ENCODE results near the gene SELENOM. TPM values are rescaled to one million over a fixed set of nuclear protein-coding genes. Genes with fewer than 3 reads are reported as not detected.
A peak's percentile ranks its signal among the peaks of the same experiment; 100 is the strongest.

SELENOM gene
- total RNA-seq, 4 donors from 2014 or later: 31.4 to 89.1 (median 43.7) TPM

DNA sequence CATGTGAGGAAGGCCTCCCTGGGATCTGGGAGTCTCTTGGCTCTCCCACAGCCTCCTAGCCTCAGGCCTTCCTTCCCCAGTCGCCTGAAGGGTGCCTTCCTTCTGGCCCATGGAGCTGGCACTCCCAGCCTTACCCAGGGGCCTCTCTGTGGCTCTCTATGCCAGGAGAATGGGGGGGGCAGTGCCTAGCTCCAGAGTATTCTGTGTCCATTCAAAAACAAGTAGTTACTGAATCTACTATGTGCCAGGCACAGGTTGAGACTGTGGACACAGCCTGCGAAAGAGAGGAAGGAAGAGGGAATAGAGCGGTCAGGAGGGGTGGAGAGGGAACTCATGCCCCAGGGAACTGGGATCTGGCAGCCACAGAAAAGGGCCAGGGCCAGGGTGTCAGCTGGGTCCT is 35.7 kb upstream of the SELENOM start:
- H3K4me3 ChIP-seq: no peak overlapping the region
- H3K36me3 ChIP-seq: no peaks in the 10 kb centered on the region
- H3K9me3 ChIP-seq: no peaks in the 10 kb centered on the region
- TF ChIP-seq CTCF (IDR thresholded peaks at IDR 0.05) (no peak), POLR2A (IDR thresholded peaks at IDR 0.05) (no peak)
- H3K4me1 ChIP-seq: no peaks in the 10 kb centered on the region
- no peaks in the 10 kb centered on the region for H3K27me3 ChIP-seq
- H3K27ac ChIP-seq: no peak overlapping the region
- DNase-seq: no peak

GRCh38 chr22:31142285-31142684 is 34.9 kb upstream of the SELENOM start:
- no peaks in the 10 kb centered on the region for H3K4me1 ChIP-seq
- no peaks in the 10 kb centered on the region for H3K36me3 ChIP-seq
- no peaks in the 10 kb centered on the region for H3K27me3 ChIP-seq
- H3K27ac ChIP-seq: no peak overlapping the region
- no peaks in the 10 kb centered on the region for H3K9me3 ChIP-seq
- TF ChIP-seq CTCF (IDR thresholded peaks at IDR 0.05): no peak
- no peak for TF ChIP-seq POLR2A (IDR thresholded peaks at IDR 0.05)
- no peak for DNase-seq
- H3K4me3 ChIP-seq: no peak overlapping the region

DNA sequence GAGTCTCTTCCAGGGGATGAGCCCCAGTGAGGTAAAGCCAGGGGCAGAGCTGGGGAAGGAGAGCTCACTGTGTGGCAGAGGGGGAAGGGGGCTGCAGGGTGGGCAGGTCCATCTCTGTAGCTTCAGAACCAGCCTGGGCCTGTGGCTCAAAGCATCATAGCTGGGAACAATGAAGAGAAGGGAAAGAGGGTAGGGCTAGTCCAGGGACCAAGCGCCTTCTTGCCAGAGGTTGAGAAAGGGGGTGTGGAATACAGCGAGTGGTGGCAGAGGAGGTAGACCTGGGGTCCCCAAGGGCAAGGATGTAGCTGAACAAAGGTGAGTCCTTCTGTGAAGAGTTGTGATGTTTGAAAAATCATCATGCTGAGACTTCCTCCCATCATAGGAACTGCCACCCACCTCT is 34.2 kb upstream of the SELENOM start:
- no peak overlapping the region for H3K27ac ChIP-seq
- DNase-seq: peak in 1 of 3 donors; percentile 7
- no peaks in the 10 kb centered on the region for H3K9me3 ChIP-seq
- TF ChIP-seq POLR2A (IDR thresholded peaks at IDR 0.05) (no peak), CTCF (IDR thresholded peaks at IDR 0.05) (no peak)
- H3K4me1 ChIP-seq: no peaks in the 10 kb centered on the region
- no peaks in the 10 kb centered on the region for H3K27me3 ChIP-seq
- H3K36me3 ChIP-seq: no peaks in the 10 kb centered on the region
- no peak overlapping the region for H3K4me3 ChIP-seq

DNA sequence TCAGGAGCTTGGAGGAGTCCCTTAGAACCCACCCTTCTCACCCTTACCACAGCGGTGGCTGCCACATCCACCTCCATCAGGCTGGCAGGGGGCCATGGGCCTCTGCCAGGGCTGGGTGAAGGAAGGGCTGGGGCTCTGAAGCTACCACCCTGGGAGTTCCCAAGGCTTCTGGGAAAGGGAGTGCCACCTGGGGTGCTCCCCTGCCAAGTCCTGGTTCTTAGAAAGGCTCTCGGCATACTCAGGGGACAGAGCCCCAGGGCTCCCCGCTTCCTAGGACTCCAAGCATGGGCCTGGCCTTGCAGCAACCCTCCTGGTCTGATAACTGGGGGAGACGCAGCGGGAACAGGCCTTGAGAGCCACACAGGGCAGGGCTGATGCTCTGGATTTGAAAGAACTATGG is 33.4 kb upstream of the SELENOM start:
- TF ChIP-seq CTCF (IDR thresholded peaks at IDR 0.05): no peak
- TF ChIP-seq POLR2A (IDR thresholded peaks at IDR 0.05): no peak
- Histone ChIP-seq H3K27ac (no peak overlapping the region), H3K4me1 (no peaks in the 10 kb centered on the region), H3K36me3 (no peaks in the 10 kb centered on the region), H3K9me3 (no peaks in the 10 kb centered on the region), H3K27me3 (no peaks in the 10 kb centered on the region), H3K4me3 (no peak overlapping the region)
- DNase-seq: peak in 1 of 3 donors; percentile 42

GRCh38 chr22:31139866-31140716 is 32.7 kb upstream of the SELENOM start, which contains the start of gene PLA2G3:
PLA2G3 (minus strand) TSS chr22:31140508; CDS start chr22:31140354, 154 bp downstream.
- H3K9me3 ChIP-seq: no peaks in the 10 kb centered on the region
- H3K4me1 ChIP-seq: no peaks in the 10 kb centered on the region
- DNase-seq: peak in 1 of 3 donors; percentile 54
- no peaks in the 10 kb centered on the region for H3K27me3 ChIP-seq
- no peak within 1 kb of the TSS for H3K4me3 ChIP-seq
- H3K36me3 ChIP-seq: no peaks in the 10 kb centered on the region
- no peak within 1 kb of the TSS for H3K27ac ChIP-seq
- TF ChIP-seq POLR2A (IDR thresholded peaks at IDR 0.05) (no peak), CTCF (IDR thresholded peaks at IDR 0.05) (no peak)
